K562 (cell line): ENCODE data around the gene AGFG2. TPM values are rescaled to one million over a fixed set of nuclear protein-coding genes. Genes with fewer than 3 reads are reported as not detected.

Experiments used
- HNRNPUL1 ChIP-seq: fragments of 200-400 bp; formaldehyde crosslinking; IDR thresholded peaks from 2 replicates; pipeline ENCODE4 v1.6.1; 2017; ENCODE audit warnings: low read length
- NONO ChIP-seq, 2 experiments: fragments of 200-400 bp in 1 of 2; fragments of 450-650 bp in 1 of 2; formaldehyde crosslinking in 1 of 2; IDR thresholded peaks; 2 replicates each; pipeline ENCODE4 v1.6.1; 2017; ENCODE audit warnings: low read depth in 2 of 2, mild to moderate bottlenecking in 2 of 2, moderate library complexity in 2 of 2, low read length in 1 of 2
- OTX1 ChIP-seq: fragments of 450-650 bp; formaldehyde crosslinking; IDR thresholded peaks from 2 replicates; pipeline ENCODE4 v1.4.0; 2022; ENCODE audit warnings: mild to moderate bottlenecking
- RBFOX2 ChIP-seq: fragments of 200-400 bp; formaldehyde crosslinking; IDR thresholded peaks from 2 replicates; pipeline ENCODE4 v1.6.1; 2017; ENCODE audit warnings: low read depth, mild to moderate bottlenecking, low read length, moderate library complexity
- SMAD4 ChIP-seq: fragments of 250-450 bp; sonication (Bioruptor Pico); conservative IDR thresholded peaks from 2 replicates; pipeline ENCODE4 v1.8.0; 2021; ENCODE audit warnings: inconsistent platforms, mild to moderate bottlenecking, moderate library complexity
- SRSF9 ChIP-seq: fragments of 200-400 bp; formaldehyde crosslinking; IDR thresholded peaks from 2 replicates; pipeline ENCODE4 v1.6.1; 2017; ENCODE audit warnings: low read depth, low read length, borderline replicate concordance
- polyA plus RNA-seq, 8 experiments: library from polyadenylated mRNA; depleted of rRNA in 4 of 8; stranded (reverse) in 5 of 8; unstranded in 3 of 8; fragments of >200 nt; fragmentation: Nextera tagmentation in 2 of 8; fragmentation: Illumina TruSeq in 1 of 8; extraction: Ambion mirVana in 2 of 8; extraction: Trizol in 1 of 8; gene quantifications; 2 replicates each; pipeline versions ENCODE4 v1.2.1 to v1.2.3, GENCODE V29; 2011 to 2014; ENCODE audit warnings: inconsistent platforms in 1 of 8, missing spikeins in 1 of 8
- total RNA-seq, 7 experiments: library from RNA; depleted of rRNA in 6 of 7; stranded (reverse); fragments of >200 nt in 6 of 7; fragmentation: Illumina TruSeq in 2 of 7; extraction: Trizol in 2 of 7; gene quantifications; 2 replicates each; pipeline versions ENCODE4 v1.2.1 to v1.2.3, GENCODE V29; 2011 to 2021; ENCODE audit warnings: low replicate concordance in 1 of 7
- TF ChIP-seq, protein P1 (sequence below): fragments of 450-650 bp; IDR thresholded peaks from 2 replicates; pipeline ENCODE4 v1.6.1; 2016; ENCODE audit warnings: mild to moderate bottlenecking, moderate library complexity
- TF ChIP-seq, protein P2 (sequence below): fragments of 450-650 bp; IDR thresholded peaks from 2 replicates; pipeline ENCODE4 v1.6.1; 2014; ENCODE audit warnings: low read depth, mild to moderate bottlenecking, moderate library complexity, borderline replicate concordance
- TF ChIP-seq, protein P3 (sequence below), 2 experiments: fragments of 150-350 bp in 1 of 2; IDR thresholded peaks; 2 replicates each; pipeline ENCODE4 v1.6.1; 2012 to 2016; ENCODE audit warnings: low read depth in 2 of 2, low read length in 2 of 2, mild to moderate bottlenecking in 1 of 2, moderate library complexity in 1 of 2

AGFG2 gene
- total and polyA plus RNA-seq, 9 of the 15 experiments (the other 6 are each of a cell fraction or from before 2014, with no cell fraction given): 0.31 to 23.1 (median 6.5) TPM

GRCh38 chr7:100611983-100612729, 73.2 kb downstream of the AGFG2 start, which contains the start of gene MOSPD3 (continued):
- TF ChIP-seq, protein P1, sequence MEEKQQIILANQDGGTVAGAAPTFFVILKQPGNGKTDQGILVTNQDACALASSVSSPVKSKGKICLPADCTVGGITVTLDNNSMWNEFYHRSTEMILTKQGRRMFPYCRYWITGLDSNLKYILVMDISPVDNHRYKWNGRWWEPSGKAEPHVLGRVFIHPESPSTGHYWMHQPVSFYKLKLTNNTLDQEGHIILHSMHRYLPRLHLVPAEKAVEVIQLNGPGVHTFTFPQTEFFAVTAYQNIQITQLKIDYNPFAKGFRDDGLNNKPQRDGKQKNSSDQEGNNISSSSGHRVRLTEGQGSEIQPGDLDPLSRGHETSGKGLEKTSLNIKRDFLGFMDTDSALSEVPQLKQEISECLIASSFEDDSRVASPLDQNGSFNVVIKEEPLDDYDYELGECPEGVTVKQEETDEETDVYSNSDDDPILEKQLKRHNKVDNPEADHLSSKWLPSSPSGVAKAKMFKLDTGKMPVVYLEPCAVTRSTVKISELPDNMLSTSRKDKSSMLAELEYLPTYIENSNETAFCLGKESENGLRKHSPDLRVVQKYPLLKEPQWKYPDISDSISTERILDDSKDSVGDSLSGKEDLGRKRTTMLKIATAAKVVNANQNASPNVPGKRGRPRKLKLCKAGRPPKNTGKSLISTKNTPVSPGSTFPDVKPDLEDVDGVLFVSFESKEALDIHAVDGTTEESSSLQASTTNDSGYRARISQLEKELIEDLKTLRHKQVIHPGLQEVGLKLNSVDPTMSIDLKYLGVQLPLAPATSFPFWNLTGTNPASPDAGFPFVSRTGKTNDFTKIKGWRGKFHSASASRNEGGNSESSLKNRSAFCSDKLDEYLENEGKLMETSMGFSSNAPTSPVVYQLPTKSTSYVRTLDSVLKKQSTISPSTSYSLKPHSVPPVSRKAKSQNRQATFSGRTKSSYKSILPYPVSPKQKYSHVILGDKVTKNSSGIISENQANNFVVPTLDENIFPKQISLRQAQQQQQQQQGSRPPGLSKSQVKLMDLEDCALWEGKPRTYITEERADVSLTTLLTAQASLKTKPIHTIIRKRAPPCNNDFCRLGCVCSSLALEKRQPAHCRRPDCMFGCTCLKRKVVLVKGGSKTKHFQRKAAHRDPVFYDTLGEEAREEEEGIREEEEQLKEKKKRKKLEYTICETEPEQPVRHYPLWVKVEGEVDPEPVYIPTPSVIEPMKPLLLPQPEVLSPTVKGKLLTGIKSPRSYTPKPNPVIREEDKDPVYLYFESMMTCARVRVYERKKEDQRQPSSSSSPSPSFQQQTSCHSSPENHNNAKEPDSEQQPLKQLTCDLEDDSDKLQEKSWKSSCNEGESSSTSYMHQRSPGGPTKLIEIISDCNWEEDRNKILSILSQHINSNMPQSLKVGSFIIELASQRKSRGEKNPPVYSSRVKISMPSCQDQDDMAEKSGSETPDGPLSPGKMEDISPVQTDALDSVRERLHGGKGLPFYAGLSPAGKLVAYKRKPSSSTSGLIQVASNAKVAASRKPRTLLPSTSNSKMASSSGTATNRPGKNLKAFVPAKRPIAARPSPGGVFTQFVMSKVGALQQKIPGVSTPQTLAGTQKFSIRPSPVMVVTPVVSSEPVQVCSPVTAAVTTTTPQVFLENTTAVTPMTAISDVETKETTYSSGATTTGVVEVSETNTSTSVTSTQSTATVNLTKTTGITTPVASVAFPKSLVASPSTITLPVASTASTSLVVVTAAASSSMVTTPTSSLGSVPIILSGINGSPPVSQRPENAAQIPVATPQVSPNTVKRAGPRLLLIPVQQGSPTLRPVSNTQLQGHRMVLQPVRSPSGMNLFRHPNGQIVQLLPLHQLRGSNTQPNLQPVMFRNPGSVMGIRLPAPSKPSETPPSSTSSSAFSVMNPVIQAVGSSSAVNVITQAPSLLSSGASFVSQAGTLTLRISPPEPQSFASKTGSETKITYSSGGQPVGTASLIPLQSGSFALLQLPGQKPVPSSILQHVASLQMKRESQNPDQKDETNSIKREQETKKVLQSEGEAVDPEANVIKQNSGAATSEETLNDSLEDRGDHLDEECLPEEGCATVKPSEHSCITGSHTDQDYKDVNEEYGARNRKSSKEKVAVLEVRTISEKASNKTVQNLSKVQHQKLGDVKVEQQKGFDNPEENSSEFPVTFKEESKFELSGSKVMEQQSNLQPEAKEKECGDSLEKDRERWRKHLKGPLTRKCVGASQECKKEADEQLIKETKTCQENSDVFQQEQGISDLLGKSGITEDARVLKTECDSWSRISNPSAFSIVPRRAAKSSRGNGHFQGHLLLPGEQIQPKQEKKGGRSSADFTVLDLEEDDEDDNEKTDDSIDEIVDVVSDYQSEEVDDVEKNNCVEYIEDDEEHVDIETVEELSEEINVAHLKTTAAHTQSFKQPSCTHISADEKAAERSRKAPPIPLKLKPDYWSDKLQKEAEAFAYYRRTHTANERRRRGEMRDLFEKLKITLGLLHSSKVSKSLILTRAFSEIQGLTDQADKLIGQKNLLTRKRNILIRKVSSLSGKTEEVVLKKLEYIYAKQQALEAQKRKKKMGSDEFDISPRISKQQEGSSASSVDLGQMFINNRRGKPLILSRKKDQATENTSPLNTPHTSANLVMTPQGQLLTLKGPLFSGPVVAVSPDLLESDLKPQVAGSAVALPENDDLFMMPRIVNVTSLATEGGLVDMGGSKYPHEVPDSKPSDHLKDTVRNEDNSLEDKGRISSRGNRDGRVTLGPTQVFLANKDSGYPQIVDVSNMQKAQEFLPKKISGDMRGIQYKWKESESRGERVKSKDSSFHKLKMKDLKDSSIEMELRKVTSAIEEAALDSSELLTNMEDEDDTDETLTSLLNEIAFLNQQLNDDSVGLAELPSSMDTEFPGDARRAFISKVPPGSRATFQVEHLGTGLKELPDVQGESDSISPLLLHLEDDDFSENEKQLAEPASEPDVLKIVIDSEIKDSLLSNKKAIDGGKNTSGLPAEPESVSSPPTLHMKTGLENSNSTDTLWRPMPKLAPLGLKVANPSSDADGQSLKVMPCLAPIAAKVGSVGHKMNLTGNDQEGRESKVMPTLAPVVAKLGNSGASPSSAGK: peak; percentile 69; the same call in 1 of the 2 replicates
- TF ChIP-seq, protein P2, sequence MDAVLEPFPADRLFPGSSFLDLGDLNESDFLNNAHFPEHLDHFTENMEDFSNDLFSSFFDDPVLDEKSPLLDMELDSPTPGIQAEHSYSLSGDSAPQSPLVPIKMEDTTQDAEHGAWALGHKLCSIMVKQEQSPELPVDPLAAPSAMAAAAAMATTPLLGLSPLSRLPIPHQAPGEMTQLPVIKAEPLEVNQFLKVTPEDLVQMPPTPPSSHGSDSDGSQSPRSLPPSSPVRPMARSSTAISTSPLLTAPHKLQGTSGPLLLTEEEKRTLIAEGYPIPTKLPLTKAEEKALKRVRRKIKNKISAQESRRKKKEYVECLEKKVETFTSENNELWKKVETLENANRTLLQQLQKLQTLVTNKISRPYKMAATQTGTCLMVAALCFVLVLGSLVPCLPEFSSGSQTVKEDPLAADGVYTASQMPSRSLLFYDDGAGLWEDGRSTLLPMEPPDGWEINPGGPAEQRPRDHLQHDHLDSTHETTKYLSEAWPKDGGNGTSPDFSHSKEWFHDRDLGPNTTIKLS: peak; percentile 66; the same call in 1 of the 2 replicates
- TF ChIP-seq SRSF9 (no peak), SMAD4 (CRISPR knock-in tag) (peak; percentile 33), RBFOX2 (peak; percentile 89), OTX1 (CRISPR knock-in tag) (peak; percentile 67; the same call in 1 of the 2 replicates), NONO (IDR thresholded peaks at IDR 0.05; ENCODE audit: low read depth in 2 of 2, low read length in 1 of 2) (no peak), HNRNPUL1 (no peak)
- TF ChIP-seq, protein P3, sequence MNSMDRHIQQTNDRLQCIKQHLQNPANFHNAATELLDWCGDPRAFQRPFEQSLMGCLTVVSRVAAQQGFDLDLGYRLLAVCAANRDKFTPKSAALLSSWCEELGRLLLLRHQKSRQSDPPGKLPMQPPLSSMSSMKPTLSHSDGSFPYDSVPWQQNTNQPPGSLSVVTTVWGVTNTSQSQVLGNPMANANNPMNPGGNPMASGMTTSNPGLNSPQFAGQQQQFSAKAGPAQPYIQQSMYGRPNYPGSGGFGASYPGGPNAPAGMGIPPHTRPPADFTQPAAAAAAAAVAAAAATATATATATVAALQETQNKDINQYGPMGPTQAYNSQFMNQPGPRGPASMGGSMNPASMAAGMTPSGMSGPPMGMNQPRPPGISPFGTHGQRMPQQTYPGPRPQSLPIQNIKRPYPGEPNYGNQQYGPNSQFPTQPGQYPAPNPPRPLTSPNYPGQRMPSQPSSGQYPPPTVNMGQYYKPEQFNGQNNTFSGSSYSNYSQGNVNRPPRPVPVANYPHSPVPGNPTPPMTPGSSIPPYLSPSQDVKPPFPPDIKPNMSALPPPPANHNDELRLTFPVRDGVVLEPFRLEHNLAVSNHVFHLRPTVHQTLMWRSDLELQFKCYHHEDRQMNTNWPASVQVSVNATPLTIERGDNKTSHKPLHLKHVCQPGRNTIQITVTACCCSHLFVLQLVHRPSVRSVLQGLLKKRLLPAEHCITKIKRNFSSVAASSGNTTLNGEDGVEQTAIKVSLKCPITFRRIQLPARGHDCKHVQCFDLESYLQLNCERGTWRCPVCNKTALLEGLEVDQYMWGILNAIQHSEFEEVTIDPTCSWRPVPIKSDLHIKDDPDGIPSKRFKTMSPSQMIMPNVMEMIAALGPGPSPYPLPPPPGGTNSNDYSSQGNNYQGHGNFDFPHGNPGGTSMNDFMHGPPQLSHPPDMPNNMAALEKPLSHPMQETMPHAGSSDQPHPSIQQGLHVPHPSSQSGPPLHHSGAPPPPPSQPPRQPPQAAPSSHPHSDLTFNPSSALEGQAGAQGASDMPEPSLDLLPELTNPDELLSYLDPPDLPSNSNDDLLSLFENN (IDR thresholded peaks at IDR 0.05; ENCODE audit: low read depth in 2 of 2, low read length in 2 of 2): peak in 1 of 2 experiments; percentile 42; a peak in 1 of 4 replicates
